ENCODE results near the gene ATG2B.

Gene ATG2B

GRCh38 chr14:96362965-96363750, at the start of gene ATG2B, which contains the start of gene GSKIP:
Gene ATG2B (minus strand): TSS chr14:96363341. CDS start chr14:96362976, 365 bp downstream.
Gene GSKIP (plus strand): TSS chr14:96363526. CDS start chr14:96382248, 18,722 bp downstream.
- CTCF ChIA-PET: no interaction called here
- Histone ChIP-seq H3K36me3 (ENCODE audit: control insufficient read depth in 2 of 2, insufficient read depth in 1 of 2, low read length in 2 of 2) (no peaks in the 10 kb centered on the region; a peak in 1 of 3 replicates), H3K4me3 (ENCODE audit: low read depth, low read length) (peak within 1 kb of the TSS; percentile 98), H3K4me1 (ENCODE audit: control insufficient read depth, insufficient read depth, low read length) (peaks cover 18% of the 10 kb centered on the region), H3K9me3 (ENCODE audit: control insufficient read depth, insufficient read depth, low read depth, low read length) (no peaks in the 10 kb centered on the region), H3K27ac (ENCODE audit: extremely low read depth, low read depth, low read length) (peak within 1 kb of the TSS; percentile 73)
- POLR2A ChIA-PET: interaction anchor here (0.6 to 1.2 kb wide), 3 partner anchors 28 to 879 kb away, joined by 3 to 4 read pairs (median 3); partner anchors contain the start of gene AK7
- TF ChIP-seq, protein P1, sequence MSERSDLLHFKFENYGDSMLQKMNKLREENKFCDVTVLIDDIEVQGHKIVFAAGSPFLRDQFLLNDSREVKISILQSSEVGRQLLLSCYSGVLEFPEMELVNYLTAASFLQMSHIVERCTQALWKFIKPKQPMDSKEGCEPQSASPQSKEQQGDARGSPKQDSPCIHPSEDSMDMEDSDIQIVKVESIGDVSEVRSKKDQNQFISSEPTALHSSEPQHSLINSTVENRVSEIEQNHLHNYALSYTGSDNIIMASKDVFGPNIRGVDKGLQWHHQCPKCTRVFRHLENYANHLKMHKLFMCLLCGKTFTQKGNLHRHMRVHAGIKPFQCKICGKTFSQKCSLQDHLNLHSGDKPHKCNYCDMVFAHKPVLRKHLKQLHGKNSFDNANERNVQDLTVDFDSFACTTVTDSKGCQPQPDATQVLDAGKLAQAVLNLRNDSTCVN (tag by site-specific recombination; optimal IDR thresholded peaks at IDR 0.05): peak; percentile 97
- TF ChIP-seq ZNF670 (tag by site-specific recombination; IDR thresholded peaks at IDR 0.05; ENCODE audit: low read depth) (no peak), ZNF404 (tag by site-specific recombination; IDR thresholded peaks at IDR 0.05) (no peak), ZNF596 (tag by site-specific recombination; IDR thresholded peaks at IDR 0.05) (peak; percentile 26; the same call in 1 of the 2 replicates), ZNF23 (tag by site-specific recombination; IDR thresholded peaks at IDR 0.05; ENCODE audit: borderline replicate concordance) (no peak), ZNF350 (tag by site-specific recombination; IDR thresholded peaks at IDR 0.05) (no peak), ZFP41 (tag by site-specific recombination; IDR thresholded peaks at IDR 0.05; ENCODE audit: borderline replicate concordance) (no peak), ZNF544 (tag by site-specific recombination; IDR thresholded peaks at IDR 0.05) (no peak), ZNF449 (tag by site-specific recombination; IDR thresholded peaks at IDR 0.05) (no peak), ZNF174 (tag by site-specific recombination; IDR thresholded peaks at IDR 0.05) (no peak), ZNF660 (tag by site-specific recombination; IDR thresholded peaks at IDR 0.05) (peak; percentile 7; the same call in 1 of the 2 replicates), ZNF138 (tag by site-specific recombination; IDR thresholded peaks at IDR 0.05; ENCODE audit: borderline replicate concordance) (no peak), ZSCAN30 (tag by site-specific recombination; IDR thresholded peaks at IDR 0.05) (peak; percentile 31; the same call in 1 of the 2 replicates), ZNF610 (tag by site-specific recombination; IDR thresholded peaks at IDR 0.05; ENCODE audit: borderline replicate concordance) (peak; percentile 67), ZNF639 (tag by site-specific recombination; IDR thresholded peaks at IDR 0.05) (no peak), ZNF510 (tag by site-specific recombination; IDR thresholded peaks at IDR 0.05; ENCODE audit: insufficient replicate concordance) (no peak), ZNF830 (tag by site-specific recombination; IDR thresholded peaks at IDR 0.05; ENCODE audit: low read depth) (no peak), ZNF148 (tag by site-specific recombination; IDR thresholded peaks at IDR 0.05; ENCODE audit: borderline replicate concordance) (no peak), PRDM6 (tag by site-specific recombination; IDR thresholded peaks at IDR 0.05) (no peak), ZNF221 (tag by site-specific recombination; IDR thresholded peaks at IDR 0.05; ENCODE audit: borderline replicate concordance) (no peak)
- TF ChIP-seq, protein P2, sequence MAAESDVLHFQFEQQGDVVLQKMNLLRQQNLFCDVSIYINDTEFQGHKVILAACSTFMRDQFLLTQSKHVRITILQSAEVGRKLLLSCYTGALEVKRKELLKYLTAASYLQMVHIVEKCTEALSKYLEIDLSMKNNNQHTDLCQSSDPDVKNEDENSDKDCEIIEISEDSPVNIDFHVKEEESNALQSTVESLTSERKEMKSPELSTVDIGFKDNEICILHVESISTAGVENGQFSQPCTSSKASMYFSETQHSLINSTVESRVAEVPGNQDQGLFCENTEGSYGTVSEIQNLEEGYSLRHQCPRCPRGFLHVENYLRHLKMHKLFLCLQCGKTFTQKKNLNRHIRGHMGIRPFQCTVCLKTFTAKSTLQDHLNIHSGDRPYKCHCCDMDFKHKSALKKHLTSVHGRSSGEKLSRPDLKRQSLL (tag by site-specific recombination; IDR thresholded peaks at IDR 0.05): no peak
- TF ChIP-seq, protein P3, sequence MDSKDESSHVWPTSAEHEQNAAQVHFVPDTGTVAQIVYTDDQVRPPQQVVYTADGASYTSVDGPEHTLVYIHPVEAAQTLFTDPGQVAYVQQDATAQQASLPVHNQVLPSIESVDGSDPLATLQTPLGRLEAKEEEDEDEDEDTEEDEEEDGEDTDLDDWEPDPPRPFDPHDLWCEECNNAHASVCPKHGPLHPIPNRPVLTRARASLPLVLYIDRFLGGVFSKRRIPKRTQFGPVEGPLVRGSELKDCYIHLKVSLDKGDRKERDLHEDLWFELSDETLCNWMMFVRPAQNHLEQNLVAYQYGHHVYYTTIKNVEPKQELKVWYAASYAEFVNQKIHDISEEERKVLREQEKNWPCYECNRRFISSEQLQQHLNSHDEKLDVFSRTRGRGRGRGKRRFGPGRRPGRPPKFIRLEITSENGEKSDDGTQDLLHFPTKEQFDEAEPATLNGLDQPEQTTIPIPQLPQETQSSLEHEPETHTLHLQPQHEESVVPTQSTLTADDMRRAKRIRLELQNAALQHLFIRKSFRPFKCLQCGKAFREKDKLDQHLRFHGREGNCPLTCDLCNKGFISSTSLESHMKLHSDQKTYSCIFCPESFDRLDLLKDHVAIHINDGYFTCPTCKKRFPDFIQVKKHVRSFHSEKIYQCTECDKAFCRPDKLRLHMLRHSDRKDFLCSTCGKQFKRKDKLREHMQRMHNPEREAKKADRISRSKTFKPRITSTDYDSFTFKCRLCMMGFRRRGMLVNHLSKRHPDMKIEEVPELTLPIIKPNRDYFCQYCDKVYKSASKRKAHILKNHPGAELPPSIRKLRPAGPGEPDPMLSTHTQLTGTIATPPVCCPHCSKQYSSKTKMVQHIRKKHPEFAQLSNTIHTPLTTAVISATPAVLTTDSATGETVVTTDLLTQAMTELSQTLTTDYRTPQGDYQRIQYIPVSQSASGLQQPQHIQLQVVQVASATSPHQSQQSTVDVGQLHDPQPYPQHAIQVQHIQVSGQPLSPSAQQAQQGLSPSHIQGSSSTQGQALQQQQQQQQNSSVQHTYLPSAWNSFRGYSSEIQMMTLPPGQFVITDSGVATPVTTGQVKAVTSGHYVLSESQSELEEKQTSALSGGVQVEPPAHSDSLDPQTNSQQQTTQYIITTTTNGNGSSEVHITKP (tag by site-specific recombination; IDR thresholded peaks at IDR 0.05): 0 out of 2 replicates have a peak, but pooled peaks have one; percentile 18

Data from HEK293 (cell line).